Gastrocnemius medialis (tissue), 4 donors: ENCODE data around the gene HOXB1.
"Not testable (repeated sequence)": the region's sequence is repeated elsewhere in the genome, so short reads cannot be mapped to it uniquely, and the experiment has no call there.

Experiments
- POLR2A ChIP-seq, 2 donors: fragments of 450-650 bp; IDR thresholded peaks; one replicate each; pipeline ENCODE4 v1.6.1; 2017; ENCODE audit warnings: antibody characterized with exemption in 2 of 2, mild to moderate bottlenecking in 2 of 2, moderate library complexity in 2 of 2
- TF ChIP-seq, protein P1 (sequence below), 5 experiments: fragments of 450-650 bp in 3 of 5; fragments of 200-600 bp in 2 of 5; sonication (generic) in 2 of 5; IDR thresholded peaks in 4 of 5; conservative IDR thresholded peaks in 1 of 5; 1 replicate in 4 of 5; 2 replicates in 1 of 5; pipeline ENCODE4 v1.5.1; 2016 to 2019; ENCODE audit warnings: antibody characterized with exemption in 5 of 5, mild to moderate bottlenecking in 3 of 5, moderate library complexity in 3 of 5

DNA sequence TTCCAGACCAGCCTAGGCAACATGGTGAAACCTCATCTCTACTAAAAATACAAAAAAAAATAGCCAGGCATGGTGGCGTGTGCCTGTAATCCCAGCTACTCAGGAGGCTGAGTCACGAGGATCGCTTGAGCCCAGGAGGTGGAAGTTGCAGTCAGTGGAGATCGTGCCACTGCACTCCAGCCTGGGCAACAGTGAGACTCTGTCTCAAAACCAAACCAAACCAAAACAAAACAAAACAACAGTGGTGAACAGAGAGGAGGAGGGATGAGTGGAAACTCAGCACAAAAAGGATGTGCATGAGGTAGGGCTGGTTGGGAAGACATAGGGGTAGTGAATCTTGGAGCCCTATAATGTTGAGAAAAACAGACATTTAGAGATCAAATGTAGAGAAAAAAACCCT is 48.5 kb downstream of the HOXB1 start:
- TF ChIP-seq, protein P1, sequence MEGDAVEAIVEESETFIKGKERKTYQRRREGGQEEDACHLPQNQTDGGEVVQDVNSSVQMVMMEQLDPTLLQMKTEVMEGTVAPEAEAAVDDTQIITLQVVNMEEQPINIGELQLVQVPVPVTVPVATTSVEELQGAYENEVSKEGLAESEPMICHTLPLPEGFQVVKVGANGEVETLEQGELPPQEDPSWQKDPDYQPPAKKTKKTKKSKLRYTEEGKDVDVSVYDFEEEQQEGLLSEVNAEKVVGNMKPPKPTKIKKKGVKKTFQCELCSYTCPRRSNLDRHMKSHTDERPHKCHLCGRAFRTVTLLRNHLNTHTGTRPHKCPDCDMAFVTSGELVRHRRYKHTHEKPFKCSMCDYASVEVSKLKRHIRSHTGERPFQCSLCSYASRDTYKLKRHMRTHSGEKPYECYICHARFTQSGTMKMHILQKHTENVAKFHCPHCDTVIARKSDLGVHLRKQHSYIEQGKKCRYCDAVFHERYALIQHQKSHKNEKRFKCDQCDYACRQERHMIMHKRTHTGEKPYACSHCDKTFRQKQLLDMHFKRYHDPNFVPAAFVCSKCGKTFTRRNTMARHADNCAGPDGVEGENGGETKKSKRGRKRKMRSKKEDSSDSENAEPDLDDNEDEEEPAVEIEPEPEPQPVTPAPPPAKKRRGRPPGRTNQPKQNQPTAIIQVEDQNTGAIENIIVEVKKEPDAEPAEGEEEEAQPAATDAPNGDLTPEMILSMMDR (IDR thresholded peaks at IDR 0.05 in 4 of 5, conservative IDR thresholded peaks at IDR 0.05 in 1 of 5): not testable (repeated sequence)
- TF ChIP-seq POLR2A (IDR thresholded peaks at IDR 0.05): not testable (repeated sequence)
